Measurements from ENCODE around the gene CDK5. TPM values are rescaled to one million over a fixed set of nuclear protein-coding genes. Genes with fewer than 3 reads are reported as not detected.

CDK5 gene
- total RNA-seq, 1 donor from 2014 or later = 10.4 TPM

DNA sequence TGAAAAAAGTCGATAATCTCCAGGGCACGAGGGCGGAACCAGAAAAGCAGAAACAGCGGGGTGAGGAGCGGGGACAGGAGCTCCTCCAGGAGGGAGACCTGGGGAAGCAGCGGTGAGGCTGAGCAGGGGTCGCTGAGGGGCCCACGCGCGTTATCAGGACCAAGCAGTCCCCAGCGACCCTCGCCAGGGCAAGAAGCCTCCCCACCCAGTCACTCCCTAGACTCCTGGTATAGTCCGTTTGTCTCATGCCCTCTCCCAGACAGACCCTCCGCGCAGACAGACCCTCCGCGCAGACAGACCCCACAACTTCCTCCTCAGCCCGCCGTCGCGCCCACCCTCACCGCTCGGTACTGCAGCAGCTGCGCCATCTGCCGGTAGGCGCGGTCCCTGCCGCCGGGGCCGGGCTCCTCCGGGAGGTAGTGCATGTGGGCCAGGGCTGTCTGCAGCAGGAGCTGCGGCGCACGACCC, 39.7 kb downstream of the CDK5 start:
- H3K9me3 ChIP-seq = no peaks in the 10 kb centered on the region
- TF ChIP-seq, protein P1, sequence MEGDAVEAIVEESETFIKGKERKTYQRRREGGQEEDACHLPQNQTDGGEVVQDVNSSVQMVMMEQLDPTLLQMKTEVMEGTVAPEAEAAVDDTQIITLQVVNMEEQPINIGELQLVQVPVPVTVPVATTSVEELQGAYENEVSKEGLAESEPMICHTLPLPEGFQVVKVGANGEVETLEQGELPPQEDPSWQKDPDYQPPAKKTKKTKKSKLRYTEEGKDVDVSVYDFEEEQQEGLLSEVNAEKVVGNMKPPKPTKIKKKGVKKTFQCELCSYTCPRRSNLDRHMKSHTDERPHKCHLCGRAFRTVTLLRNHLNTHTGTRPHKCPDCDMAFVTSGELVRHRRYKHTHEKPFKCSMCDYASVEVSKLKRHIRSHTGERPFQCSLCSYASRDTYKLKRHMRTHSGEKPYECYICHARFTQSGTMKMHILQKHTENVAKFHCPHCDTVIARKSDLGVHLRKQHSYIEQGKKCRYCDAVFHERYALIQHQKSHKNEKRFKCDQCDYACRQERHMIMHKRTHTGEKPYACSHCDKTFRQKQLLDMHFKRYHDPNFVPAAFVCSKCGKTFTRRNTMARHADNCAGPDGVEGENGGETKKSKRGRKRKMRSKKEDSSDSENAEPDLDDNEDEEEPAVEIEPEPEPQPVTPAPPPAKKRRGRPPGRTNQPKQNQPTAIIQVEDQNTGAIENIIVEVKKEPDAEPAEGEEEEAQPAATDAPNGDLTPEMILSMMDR (IDR thresholded peaks at IDR 0.05) = peak; percentile 91
- DNase-seq = peak; percentile 87
- ATAC-seq = peak; percentile 78
- peaks cover 33% of the 10 kb centered on the region for H3K27me3 ChIP-seq
- H3K36me3 ChIP-seq = no peaks in the 10 kb centered on the region
- intact Hi-C loops (cut with DNase I) = no loop called here
- peak overlapping the region; percentile 21 for H3K4me3 ChIP-seq
- H3K27ac ChIP-seq = no peak overlapping the region
- H3K4me1 ChIP-seq = peaks cover 17% of the 10 kb centered on the region

- intact Hi-C loops (cut with DNase I) = no loop called here
- DNase-seq = no peak
- H3K27me3 ChIP-seq = peaks cover 33% of the 10 kb centered on the region
Observed at GRCh38 chr7:151017370-151017952, 40.2 kb downstream of the CDK5 start.

GRCh38 chr7:151016942-151017341, 40.8 kb downstream of the CDK5 start:
- intact Hi-C loops (cut with DNase I) = no loop called here
- DNase-seq (no peak), ATAC-seq (no peak)
- Histone ChIP-seq H3K27ac (no peak overlapping the region), H3K36me3 (no peaks in the 10 kb centered on the region), H3K9me3 (no peaks in the 10 kb centered on the region), H3K4me3 (no peak overlapping the region), H3K4me1 (peaks cover 17% of the 10 kb centered on the region), H3K27me3 (peaks cover 33% of the 10 kb centered on the region)
- TF ChIP-seq, protein P1 (IDR thresholded peaks at IDR 0.05) = no peak

More at GRCh38 chr7:151017370-151017952, 40.2 kb downstream of the CDK5 start:
- peaks cover 17% of the 10 kb centered on the region for H3K4me1 ChIP-seq
- ATAC-seq = no peak
- no peak overlapping the region for H3K27ac ChIP-seq
- TF ChIP-seq, protein P1 (IDR thresholded peaks at IDR 0.05) = no peak
- no peak overlapping the region for H3K4me3 ChIP-seq
- no peaks in the 10 kb centered on the region for H3K36me3 ChIP-seq
- H3K9me3 ChIP-seq = no peaks in the 10 kb centered on the region

GRCh38 chr7:151016505-151016904, 41.2 kb downstream of the CDK5 start:
- peaks cover 17% of the 10 kb centered on the region for H3K4me1 ChIP-seq
- H3K27ac ChIP-seq = no peak overlapping the region
- no peaks in the 10 kb centered on the region for H3K9me3 ChIP-seq
- H3K36me3 ChIP-seq = no peaks in the 10 kb centered on the region
- ATAC-seq = no peak
- no peak overlapping the region for H3K4me3 ChIP-seq
- intact Hi-C loops (cut with DNase I) = no loop called here
- H3K27me3 ChIP-seq = peaks cover 33% of the 10 kb centered on the region
- TF ChIP-seq, protein P1 (IDR thresholded peaks at IDR 0.05) = no peak
- no peak for DNase-seq

DNA sequence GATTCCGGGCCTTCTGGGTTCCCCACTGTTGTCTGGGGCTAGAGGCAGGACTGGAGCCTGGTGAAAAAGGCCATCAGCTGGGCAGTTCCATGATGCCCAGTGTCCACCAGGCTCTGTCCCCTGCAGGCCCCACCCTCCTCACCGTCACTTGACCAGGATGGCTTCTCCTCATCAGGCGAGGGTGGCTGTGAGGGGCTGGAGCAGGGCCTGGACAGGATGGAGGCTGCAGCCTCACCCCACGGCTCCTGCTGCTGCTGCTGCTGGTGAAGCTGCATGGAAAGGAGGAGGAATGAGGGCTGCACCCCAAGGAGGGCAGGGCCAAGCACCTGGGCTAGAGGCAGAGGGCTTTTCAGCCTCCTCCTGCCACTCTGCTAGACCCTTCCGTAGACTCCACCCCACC, 41.7 kb downstream of the CDK5 start:
- no peak overlapping the region for H3K27ac ChIP-seq
- H3K36me3 ChIP-seq = no peaks in the 10 kb centered on the region
- H3K27me3 ChIP-seq = peaks cover 32% of the 10 kb centered on the region
- no peaks in the 10 kb centered on the region for H3K9me3 ChIP-seq
- H3K4me3 ChIP-seq = no peak overlapping the region
- DNase-seq (no peak), ATAC-seq (no peak)
- TF ChIP-seq, protein P1 (IDR thresholded peaks at IDR 0.05) = no peak
- intact Hi-C loops (cut with DNase I) = no loop called here
- H3K4me1 ChIP-seq = peaks cover 17% of the 10 kb centered on the region

Measured in upper lobe of right lung (tissue), 1 donor.